DOHH2 (cell line): Measurements from ENCODE around the gene MPZ.

Source experiments
- CTCF ChIP-seq: fragments of 200-600 bp; sonication (generic); IDR thresholded peaks from one replicate; pipeline ENCODE4 v1.5.1; 2014; ENCODE audit warnings: antibody characterized with exemption, mild to moderate bottlenecking, low read depth, low read length; ENCODE audit not compliant: poor library complexity, severe bottlenecking
- EZH2phosphoT487 ChIP-seq: fragments of 200-600 bp; sonication (generic); IDR thresholded peaks from 2 replicates; pipeline ENCODE4 v1.6.1; 2017; ENCODE audit warnings: borderline replicate concordance, mild to moderate bottlenecking, antibody characterized with exemption, low read length, moderate library complexity, mixed read lengths

GRCh38 chr1:161300478-161300877, 9.3 kb downstream of the MPZ start:
- TF ChIP-seq CTCF (no peak), EZH2phosphoT487 (no peak)
